Stimulated activated CD4-positive, alpha-beta T cell treated with anti-CD3 and anti-CD28 coated beads, Interleukin-15, amount 100 ng/mL, for 48 hours (primary cell): ENCODE results near the gene CUX1.
A peak's percentile ranks its signal among the peaks of the same experiment; 100 is the strongest.
"Not testable (repeated sequence)": the region's sequence is repeated elsewhere in the genome, so short reads cannot be mapped to it uniquely, and the experiment has no call there.

Source experiments
- DNase-seq, 2 donors: peaks; one replicate each; pipeline ENCODE4 v3.0.0-alpha.2; 2020; ENCODE audit warnings: low read depth in 2 of 2

The CUX1 gene

DNA sequence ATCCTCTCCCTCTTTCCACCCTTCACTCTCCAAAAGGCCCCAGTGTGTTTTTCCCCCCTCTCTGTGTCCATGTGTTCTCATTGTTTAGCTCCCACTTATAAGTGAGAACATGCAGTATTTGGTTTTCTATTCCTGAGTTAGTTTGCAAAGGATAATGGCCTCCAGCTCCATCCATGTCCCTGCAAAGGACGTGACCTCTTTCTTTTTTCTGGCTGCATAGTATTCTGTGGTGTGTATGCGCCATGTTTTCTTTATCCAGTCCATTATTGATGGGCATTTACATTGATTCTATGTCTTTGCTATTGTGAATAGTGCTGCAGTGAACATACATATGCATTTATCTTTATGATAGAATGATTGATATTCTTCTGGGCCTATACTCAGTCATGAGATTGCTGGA lies 31.9 kb downstream of the CUX1 start:
- not testable (repeated sequence) for DNase-seq

DNA sequence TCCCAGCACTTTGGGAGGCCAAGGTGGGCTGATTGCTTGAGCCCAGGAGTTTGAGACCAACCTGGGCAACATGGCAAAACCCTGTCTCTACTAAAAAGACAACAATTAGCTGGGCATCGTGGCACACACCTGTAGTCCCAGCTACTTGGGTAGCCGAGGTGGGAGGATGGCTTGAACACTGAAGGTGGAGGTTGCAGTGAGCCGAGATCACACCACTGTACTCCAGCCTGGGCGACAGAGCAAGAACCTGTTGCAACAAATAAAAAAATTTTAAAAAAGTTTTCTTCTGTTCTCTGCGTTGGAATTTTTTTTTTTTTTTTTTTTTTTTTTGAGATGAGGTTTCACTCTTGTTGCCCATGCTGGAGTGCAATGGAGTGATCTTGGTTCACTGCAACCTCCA lies 34.9 kb downstream of the CUX1 start:
- DNase-seq = not testable (repeated sequence)

DNA sequence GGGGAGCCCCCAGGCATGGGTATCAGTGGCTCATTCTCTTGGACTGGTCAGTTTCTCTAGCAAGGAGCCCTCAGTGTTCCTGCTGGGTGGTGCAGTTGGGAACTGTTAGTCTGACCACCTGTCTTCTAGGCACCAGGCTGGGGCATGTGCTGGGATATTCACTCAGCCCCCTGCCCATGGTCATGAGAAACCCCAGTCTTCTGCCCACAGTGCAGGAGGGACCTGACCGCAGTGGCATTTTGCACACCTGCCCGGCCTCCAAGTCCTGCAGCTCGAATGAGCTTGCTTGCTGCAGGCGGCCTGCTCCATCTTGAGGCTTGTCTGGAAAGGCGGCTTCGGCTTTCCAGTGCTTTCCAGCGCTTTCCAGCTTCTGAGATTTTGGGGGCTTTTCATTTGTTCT lies 36.3 kb downstream of the CUX1 start:
- DNase-seq = no peak

DNA sequence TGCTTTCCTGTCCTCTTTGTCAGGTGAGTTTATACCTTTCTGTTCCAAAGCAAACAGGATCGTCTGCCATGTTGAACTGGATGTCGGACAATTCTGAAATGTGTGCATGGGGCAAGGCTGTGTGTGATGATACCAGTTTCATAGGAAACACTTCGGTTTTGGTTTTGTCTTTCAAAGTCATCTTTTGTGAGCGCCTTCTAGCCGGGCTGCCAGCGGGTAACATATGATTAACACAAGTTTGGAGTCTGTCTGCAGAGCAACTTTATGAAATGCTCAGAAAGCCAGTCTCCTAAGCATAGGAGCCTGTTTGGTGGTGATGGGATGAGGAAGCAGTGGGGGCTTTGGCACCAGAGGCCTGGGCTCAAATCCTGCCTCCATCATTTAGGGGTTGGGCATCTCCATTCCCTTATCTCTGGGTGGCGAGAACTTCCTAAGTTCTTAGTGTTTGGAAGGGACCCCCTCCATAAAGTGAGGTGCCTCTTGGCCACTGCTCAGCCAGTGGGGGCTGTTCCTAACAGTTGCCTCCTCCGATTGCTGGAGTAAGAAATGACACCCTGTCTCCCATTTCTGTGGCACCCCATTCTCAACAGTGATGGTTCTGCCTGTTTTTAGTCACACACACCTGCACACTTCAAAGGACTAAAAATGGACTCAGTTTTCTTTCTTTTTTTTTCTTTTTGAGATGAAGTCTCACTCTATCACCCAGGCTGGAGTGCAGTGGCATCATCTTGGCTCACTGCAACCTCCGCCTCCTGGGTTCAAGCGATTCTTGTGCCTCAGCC lies 36.8 kb downstream of the CUX1 start:
- DNase-seq = no peak

DNA sequence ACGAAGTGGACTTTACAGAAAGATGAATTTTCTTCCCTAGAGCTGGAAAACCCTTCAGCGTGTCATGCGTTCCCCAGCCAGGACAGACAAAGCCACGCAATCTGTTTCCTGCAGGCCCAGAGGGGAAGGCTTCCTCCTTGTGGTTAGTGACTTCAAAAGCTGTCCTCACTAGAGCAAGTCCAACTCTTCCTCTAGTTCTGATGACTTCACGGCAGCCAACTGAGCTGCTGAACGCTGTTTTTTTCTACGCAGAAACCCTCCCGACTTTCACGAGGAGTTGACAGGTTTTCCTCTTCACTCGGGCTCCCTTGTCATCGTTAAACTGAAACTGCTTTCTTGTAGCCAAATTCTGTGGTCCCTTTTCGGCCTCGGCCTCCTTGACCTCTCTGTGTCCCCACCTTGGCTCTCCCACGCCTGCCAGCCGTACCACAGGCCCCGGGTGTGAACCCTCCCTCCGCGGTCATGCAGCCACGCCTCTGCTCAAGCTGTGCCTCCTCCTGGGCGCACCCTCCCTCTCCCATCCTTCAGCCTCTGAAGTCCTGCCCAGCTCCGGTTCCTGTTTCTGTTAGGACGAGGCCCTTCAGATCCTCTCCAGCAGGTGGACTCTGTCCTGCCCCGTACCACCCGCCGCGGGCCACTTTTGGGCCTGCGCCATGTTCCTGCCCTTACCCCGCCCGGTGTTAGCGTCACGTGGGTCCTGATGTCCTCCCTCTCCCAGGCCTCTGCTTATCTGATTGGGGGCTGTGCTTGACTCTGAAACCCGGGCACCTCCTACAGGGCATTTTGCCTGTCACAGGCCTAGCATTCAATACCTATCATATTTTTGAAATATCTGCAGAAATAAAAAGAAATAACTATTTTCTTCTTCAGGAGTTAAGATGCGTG lies 39.3 kb downstream of the CUX1 start:
- peak; percentile 74 to 77 for DNase-seq

DNA sequence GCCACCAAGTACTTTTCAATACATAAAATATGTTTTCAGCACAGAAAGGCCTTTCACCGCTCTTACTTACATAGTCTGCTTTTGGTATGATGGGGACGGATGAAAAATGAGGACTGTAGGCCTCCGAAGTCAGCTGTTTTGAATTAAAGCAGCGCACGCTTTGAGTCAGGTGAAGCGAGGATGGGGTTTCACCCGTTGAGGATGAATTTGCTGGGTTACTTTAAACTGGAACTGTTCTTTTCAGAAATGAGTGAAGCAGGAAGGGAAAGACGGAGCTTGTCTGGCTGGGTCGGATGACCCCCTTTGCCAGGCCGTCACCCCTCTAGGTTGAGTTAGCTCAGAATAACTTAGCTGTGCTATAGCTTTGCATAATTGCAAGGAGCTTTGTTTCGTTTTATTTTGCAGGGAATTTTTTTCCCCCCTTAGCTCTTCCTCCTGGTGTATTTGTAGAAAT lies 40.0 kb downstream of the CUX1 start:
- no peak for DNase-seq

DNA sequence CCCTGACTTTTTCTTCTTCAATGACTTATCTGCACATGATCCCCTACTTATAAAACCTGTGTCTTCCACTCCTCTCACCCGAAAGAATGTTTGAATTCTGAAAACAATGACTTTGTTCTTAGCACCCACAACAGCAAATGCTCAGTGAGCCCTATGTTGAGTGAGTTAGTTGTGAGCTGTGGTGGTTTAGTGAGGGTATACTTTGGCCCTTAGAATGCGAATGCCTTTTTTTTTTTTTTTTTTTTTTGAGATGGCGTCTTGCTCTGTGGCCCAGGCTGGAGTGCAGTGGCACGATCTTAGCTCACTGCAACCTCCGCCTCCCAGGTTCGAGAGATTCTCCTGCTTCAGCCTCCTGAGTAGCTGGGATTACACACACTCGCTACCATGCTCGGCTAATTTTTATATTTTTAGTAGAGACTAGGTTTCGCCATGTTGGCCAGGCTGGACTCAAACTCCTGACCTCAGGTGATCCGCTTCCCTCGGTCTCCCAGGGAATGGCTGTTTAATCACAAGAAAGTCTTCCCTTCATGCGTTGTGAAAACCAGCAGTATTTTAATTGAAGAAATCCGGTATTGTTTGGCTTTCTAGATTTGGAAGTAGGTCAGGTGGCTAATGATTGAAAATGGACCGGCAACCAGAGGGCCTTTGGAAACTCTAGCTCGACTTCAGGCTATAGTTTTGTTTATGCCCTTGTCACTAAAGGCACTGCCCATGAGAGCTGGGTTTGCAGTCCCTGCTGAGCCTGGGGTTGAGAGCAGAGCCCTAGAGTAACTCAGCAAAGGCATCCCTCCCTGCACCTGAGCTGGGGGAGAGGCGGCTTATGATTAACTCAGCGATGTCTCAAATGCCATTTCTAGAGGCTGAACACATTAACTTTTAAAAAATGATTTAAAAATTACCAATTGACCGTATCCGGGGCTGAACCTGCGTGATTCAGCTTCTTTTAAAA lies 41.3 kb downstream of the CUX1 start:
- no peak for DNase-seq

DNA sequence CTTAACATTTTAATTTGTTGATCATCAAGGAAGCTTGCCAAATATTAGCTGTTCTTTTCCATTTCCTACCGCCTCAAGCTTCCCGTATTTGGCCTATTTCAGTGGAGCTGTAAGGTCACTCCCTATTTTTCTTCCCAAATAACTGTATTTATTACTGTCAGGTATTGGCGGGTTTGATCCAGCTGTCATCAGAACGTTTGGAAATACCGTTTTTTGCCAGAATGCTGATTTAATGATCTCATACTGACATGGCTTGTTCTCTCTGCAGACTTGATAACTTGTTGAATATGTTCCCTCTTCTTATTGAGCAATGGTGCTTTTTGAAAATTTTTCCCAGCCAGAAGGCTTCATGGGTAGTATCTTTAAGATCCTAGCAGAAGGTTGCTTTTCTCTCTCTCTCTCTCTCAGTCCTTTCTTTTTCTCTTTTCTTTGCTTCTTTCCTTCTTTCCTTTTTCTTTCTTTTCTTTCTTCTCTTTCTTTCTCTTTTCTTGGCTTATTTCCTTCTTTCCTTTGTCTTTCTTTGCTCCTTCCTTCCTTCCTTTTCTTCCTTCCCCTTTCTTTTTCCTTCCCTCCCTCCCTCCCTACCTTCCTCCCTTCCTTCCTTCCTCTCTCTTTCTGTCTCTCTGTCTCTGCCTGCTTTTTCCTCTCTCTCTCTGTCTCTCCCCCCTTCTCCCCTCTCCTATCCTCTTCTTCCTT lies 42.1 kb downstream of the CUX1 start:
- DNase-seq = no peak

DNA sequence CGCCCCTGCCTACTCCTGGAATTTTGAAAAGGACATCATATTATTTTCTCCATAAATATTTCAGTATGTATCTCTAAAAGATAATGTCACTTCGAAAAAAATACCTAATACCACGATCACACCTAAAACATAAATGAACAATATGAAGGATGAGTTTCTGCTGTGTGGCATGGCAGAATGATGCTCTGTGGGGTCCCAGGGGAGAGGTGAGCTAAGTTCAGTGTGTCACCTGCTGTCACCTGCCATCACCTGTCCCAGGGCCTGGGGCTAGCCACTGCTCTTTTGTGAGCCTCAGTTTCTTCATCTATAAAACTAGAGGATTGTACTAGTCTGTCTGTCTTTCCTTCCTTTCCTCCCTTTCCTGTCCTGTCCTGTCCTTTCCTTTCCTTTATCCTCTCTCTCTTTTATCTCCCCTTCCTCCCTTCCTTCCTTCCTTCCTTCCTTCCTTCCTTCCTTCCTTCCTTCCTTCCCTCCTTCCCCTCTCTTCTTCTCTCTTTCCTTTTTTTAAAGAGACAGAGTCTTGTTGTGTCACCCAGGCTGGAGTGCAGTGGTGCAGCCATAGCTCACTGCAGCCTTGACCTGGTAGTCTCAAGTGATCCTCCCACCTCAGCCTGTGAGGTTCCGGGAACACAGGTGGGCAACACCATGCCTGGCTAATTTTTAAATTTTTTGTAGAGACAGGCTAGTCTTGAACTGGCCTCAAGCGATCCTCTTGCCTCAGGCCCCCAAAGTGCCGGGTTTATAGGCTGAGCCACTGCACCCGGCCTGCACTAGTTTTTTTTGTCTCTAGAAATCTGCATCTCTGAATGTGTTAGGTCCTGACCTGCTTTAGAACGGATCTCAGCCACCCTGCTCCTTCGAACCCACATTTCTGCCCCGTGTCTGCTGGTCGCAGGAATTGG lies 43.1 kb downstream of the CUX1 start:
- no peak for DNase-seq

DNA sequence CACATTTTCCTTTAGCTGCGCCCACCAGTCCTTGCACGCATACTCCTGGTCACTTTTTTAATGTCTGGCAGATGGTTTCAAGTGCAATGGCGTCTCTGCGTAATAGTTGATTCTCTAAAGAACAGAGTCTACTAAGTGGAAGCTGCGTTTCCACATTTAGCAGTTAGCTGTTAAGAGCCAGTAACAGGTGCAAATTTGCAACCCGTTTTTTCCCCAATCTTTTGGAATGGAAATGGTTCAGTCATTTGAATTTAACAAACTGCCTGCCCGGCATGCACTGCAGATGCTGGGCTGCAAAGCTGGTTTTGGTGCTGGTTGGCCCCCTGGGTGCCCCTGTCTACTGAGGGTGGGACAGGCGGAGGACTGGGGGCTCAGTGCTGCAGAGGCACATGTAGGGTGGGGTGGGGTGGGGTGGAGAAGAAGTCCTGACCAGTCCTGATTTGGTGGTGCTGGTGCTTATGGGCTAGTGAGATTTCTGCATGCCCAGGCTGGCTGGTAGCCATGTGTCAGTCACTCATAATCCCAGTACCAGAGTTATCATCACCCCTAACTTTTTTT lies 43.9 kb downstream of the CUX1 start:
- no peak for DNase-seq

DNA sequence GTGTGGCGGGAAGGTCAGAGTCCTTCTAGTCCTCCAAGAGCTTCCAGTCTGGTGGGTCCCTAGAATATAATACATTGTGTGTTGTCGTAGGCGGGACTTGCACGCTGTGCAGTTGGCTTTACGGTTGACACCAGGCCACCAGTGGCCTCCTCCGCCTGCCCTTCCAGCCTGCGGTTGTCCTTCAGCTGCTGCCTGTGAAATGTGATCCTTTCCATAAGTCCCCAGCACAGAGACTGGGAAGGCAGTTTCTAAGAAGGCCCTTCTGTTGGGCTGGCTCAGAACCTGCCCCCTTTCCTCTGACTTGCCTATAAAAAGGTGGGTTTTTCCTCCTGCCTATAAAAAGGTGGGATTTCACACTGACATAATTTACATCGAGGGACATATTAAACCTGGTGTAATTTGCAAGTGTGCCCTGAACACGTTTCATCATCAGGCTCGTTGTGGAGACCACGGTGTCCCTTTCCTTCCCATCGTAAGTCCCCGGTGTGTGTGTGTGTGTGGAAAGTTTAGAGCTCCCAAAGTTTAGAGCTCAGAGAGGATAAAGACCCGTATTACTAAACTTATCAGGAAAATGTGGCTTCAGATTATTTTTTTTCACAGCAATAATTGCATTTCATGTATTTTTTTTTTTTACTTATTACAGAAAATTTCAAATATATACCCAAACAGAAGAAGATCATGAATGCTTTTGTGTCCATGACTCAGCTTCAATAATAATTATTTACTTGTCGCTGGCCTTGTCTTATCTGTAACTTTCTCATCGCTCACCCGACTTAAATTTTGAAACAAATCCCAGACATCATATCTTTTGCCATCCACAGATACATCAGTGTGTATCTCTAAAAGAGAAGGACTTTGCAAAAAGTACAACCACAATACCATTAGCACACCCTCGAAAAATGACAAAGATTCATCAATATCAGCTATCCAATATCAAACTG lies 45.1 kb downstream of the CUX1 start:
- DNase-seq = no peak

DNA sequence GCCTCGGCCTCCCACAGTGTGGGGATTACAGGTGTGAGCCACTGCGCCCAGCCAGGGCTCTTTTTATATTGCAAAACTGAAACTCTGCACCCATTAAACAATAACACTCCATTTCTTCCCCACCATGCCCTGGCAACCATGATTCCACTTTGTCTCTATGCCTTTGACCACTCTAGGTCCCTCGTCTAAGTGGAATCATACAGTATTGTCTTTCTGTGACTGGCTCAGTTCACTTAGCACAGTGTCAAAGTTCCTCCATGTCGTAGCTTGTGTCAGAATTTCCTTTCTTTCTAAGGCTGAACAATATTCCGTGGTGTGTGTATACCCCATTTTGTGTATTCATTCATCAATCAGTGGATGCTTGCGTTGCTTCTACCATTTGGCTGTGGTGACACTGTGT lies 46.2 kb downstream of the CUX1 start:
- DNase-seq = no peak

DNA sequence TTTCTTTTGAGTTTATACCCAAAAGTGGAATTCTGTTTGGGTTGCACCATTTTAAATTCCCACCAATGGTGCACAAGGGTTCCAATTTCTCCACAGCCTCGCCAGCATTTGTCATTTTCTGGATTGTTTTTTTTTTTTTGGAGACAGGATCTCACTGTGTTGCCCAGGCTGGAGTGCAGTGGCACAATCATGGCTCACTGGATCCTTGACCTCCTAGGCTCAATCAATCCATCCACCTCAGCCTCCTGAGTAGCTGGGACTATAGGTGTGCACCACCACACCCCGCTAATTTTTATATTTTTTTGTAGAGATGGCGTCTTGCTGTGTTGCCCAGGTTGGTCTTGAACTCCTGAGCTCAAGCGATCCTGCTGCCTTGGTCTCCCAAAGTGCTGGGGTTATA lies 46.6 kb downstream of the CUX1 start:
- no peak for DNase-seq

DNA sequence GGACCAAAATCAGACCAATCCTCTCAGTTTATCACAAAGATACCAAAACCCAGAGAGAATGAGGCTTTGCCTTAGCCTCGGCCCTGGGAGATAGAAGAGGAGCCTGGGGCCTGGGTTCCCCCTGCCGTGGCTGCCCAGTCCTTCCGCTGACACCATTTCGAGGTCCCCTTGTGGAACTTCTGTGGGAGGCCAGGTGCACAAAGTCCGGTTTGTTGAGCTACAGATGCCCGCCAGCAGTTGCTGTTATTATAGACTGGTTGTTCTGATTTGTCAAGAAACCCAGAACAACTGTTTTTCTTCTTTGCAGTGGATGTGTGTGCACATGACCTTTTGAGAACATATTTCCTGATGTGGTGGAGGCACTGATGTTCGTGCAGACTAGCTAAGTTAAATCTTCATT lies 47.6 kb downstream of the CUX1 start:
- DNase-seq = no peak

DNA sequence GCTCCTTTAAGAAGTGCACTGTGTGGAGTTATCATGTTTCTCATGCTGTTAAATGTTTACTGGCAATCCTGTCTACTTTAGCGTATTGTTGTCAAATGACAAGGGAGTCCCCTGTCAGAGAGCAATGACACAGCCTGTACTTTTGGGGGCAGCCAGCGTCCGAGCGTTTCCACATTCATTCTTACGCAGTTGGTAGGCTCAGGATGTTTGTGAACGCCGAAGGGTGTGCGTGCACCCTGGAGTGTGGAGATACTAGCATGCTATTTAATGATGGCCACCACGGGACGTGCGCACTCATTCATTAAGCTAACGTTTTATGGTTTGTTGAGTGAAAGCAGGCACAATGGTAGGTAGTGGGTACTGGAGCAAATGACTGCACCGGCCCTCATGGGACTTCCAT lies 48.0 kb downstream of the CUX1 start:
- no peak for DNase-seq

DNA sequence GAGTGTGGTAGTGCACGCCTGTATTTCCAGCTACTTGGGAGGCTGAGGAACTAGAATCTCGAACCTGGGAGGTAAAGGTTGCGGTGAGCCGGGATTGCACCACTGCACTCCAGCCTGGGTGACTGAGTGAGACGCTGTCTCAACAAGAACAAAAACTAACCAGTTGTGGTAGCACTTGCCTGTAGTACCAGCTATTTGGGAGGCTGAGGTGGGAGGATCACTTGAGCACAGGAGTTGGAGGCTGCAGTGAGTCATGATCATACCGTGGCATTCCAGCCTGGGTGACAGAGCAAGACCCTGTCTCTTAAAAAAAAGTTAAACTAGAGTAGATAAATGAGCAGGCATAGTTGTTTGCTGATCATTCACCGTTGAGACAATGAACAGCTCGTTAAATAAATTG lies 48.9 kb downstream of the CUX1 start:
- DNase-seq = no peak

DNA sequence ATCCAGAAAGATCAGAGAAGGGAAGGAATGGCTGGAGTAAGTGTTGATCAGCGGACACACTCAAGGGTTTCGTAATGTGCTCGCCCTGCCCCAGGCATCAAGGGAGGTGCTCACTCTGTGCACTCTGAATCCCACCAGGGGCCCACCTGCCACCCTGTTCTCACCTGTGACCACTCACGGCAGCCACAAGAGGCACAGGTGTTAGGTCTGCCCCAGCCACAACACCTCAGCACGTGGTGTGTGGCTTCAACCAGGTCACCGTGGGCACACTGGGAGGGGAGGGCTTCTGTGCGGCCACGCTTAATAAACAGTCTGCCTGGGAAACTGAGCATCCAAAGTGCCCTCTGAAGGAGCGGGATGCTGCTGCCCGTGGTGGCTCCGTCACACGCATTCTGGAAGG lies 49.8 kb downstream of the CUX1 start:
- no peak for DNase-seq

DNA sequence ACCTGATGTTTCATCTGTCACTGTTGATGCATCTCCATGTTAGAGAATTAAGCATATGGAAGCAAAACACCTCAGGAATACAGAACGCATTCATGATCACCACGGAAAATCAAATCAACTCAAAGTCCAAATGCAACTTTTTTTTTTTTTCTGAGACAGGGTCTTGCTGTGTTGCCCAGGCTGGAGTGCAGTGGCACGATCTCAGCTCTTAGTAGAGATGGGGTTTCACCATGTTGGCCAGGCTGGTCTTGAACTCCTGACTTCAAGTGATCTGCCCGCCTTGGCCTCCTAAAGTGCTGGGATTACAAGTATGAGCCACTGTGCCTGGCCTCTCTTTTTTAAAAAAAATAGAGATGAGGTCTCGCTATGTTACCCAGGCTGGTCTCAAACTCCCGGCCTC lies 50.3 kb downstream of the CUX1 start:
- not testable (repeated sequence) for DNase-seq
